CD4-positive, alpha-beta T cell treated with Interleukin-2 at 100 ng/mL for 4 hours (primary cell): ENCODE data around the gene DNER.

ENCODE experiments used
- DNase-seq: peaks from one replicate; pipeline ENCODE4 v3.0.0-alpha.2; 2020; ENCODE audit warnings: low spot score

Gene DNER

DNA sequence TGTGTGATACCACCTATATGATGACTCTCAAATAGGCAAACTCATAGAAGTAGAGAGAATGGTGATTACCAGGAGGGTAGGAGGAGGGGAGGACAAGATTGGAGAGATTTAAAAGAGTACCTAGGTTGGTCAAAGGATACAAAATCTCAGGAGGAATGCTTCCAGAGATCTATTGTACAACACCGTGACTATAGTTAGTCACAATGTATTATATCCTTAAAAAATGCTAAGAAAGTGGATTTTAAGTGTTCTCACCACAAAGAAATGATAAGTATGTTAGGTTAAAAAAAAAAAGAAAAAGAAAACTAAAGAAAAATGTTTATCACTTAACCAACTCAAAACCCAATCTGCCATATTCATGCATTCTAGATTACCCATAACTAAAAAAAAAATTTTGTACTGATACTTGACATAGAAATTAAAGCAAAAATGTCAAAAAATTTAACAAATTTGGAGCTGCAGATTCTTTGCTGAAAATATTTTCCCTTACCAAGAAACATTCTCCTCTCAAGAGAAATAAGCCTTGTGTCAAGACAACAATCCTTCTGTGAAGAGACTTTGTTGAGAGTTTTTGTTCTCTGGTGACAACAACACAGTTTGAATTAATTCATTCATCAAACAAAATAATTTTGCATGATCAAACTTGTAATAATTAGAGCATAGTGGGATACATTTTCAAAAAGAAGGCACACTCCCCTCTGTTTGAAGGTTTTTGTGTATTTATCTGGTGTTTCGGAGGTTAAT lies 213.1 kb downstream of the DNER start:
- no peak for DNase-seq

DNA sequence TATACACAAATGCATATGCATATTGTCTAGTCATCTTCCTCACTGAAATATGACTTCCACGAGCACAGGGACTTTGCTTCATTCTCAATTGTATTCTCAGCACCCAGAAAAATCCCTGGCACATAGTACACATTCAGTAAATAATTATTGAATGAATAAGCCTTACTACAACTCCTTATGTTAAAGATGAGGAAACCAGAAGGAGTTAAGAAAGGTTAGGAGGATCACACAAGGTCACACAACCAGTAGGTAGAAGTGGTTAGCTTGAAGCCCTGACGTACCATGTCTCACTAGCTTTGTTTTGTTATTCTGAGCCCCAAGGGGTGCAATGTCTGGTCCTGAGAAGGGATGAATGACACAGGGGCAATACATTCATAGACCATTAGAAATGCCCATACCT lies 222.3 kb downstream of the DNER start:
- no peak for DNase-seq

DNA sequence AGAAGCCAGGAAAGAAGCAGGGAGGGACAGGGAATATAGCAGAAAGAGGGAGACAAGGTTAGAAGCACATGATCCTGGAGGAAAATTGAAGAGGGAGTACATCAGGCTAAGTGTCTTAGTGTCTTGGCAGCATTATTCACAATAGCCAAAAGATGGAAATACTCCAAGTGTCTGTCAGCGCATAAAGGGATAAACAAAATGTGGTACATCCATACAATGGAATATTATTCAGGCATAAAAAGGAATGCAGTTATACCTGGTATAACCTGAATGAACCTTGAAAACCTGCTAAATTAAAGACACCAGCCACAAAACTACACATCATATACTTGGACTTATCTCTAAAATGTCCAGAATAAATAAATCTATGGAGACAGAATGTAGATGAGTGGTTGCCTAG lies 224.2 kb downstream of the DNER start:
- DNase-seq, result no peak

DNA sequence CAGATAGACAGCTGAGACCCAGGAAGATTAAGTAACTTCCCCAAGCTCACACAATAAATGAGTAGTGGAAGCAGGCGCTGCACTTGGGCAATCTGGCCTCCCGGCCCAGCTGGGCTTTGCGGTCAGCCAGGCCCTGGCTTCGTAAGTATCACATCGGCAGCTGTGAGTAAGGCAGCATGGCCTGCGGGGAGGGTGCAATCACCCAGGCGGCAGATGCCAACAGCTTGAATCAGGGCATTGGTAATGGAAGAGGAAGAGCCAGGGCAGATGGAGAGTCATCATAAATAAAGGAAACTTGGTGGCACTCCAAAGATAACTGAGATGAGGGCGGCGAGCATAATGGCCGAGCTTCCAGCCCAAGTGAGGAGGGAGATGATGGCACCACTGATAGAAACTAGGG lies 225.3 kb downstream of the DNER start:
- DNase-seq, result no peak

DNA sequence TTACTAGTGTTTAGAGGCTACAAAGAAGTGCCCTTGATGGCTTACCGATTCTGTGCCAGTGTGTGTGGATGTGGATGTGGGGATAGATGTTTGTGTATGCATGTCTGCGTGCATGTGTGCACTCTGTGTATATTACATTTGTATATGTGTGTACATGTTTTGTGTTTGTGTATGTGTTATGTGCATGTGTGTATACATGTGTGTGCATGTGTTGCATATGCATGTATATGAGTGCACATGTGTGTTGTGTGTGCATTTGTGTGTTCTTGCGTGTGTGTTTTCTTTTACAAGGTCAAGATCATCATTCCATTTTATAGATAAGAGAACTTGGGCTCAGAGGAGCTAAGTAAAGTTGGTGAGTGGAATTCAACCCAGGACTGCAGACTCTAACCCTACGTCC lies 226.1 kb downstream of the DNER start:
- no peak for DNase-seq

DNA sequence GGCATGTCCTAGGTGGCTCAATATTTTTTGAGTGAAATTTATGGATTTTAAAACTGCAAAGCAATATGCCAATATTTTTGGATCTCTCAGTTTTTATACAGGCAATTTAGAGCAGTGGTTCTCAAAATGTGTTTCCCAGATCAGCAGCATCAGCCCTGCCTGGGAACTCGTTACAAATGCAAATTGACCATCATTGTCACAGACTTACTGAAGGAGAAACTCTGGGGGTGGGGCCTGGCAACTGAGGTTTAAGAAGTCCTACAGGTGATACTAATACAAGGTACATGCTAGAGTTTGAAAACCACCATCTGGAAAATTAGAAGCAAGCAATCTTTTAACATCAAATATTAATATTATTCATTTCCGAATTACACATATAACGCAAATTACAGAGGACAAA lies 227.7 kb downstream of the DNER start:
- no peak for DNase-seq

DNA sequence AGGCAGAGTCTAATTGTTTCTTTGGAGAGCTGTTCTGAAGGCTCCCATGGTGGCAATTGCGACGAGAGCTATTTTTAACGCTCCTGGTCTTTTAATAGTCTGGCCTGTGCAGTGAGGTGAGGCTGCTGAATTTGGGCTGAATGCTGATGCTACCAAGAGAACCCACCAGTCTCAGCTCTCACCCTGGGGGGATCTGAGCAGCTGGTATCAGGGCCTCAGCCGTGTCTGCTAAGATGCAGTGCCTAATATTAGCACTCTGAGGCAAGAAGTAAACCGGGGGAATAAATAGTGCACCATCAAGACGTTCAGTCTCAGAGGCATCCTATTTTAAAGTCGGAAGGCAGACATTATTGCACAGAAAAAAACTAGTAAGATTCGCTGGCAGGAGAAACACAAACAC lies 228.5 kb downstream of the DNER start:
- DNase-seq, result no peak

DNA sequence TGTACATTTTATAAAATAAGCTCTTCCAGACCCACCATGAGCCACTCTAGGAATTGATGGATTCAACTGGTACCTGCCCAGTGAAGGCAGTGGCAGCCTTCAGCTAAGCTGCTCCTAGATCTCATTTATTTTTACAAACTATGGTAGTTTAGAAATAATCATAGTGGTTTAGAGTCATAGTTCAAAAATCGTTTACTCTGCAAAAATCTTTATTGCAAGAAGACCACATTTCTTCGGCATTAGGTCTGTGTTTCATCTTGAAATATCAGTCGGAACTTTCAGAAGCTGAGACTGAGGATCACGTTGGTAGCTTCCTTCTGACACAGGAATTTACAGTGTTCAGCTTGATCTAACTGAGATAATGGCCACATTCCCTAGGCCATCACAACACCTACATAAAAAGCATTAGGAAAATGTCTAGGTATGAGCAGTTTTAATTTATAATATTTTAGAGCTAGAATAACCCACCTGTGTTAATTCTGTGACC lies 237.0 kb downstream of the DNER start:
- DNase-seq, result no peak

DNA sequence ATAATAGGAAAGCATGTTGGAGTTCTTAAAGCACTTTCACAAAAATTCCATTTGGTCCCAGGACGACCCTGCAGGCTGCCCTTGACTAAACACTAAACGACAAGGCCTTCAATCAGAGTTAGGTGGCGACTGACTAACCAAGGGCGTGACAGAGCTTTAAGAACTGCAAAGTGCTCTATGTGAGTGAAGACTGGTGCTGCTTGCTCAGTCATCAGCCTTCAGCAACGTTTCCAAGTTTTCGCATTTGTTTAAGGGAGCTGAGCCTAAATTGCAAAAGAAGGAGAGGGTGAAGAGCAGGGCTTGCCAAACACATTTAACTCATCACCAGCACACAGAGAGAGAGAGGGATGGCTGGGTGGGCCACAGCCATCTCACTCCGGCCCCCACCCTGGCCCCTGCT lies 238.6 kb downstream of the DNER start:
- no peak for DNase-seq

DNA sequence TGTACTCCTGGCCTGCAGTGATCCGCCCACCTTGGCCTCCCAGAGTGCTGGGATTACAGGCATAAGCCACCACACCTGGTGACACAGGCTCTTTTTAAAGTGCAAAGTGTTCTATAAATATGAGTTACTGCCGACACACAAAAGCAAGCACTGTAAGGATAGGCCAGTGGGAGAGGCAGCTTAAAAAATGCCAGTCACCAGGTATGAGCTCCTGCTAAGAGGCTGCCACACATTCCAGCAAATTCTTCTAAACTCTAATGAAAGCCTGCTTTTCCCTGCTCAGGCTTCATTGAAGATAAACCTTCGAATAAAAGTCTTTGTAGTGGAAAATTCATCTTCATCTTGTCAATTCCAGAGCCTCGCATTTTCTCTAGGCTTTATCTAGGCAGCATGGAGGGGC lies 240.2 kb downstream of the DNER start:
- DNase-seq, result no peak

DNA sequence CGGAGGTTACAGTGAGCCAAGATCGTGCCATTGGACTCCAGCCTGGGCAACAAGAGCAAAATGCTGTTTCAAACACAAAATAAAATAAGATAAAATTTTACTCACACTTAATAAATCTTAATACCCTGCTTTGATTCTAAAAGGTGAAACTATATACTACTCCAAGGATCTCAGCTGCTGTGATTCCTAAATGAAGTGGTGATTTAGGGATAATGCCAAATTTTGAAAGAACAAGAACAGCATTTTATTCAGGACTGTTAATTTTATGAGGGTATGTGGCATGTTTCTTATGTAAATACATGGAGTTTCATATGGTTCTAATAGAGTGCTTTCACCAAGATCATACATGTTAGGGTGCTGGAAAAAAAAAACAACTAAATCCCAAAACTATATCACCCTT lies 243.6 kb downstream of the DNER start:
- no peak for DNase-seq

DNA sequence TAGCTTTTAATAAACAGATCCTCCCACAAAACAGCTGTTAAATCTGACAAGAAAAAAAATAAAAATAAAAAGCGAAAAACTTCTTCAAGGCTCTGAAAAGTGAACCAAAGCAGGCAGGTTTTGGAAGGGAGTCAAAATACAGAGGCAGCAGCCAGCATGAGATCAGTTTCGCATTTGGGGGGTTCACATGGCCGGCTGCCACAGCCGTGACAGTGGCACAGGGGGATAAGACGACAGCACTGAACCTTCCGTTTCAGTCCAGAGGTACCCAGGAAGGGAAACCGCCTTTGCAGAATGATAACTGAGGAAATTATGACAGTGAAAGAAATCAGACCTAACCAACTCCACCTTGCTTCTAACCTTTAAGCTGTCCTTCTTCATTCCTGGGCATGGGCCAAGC lies 246.6 kb downstream of the DNER start:
- DNase-seq, result no peak

DNA sequence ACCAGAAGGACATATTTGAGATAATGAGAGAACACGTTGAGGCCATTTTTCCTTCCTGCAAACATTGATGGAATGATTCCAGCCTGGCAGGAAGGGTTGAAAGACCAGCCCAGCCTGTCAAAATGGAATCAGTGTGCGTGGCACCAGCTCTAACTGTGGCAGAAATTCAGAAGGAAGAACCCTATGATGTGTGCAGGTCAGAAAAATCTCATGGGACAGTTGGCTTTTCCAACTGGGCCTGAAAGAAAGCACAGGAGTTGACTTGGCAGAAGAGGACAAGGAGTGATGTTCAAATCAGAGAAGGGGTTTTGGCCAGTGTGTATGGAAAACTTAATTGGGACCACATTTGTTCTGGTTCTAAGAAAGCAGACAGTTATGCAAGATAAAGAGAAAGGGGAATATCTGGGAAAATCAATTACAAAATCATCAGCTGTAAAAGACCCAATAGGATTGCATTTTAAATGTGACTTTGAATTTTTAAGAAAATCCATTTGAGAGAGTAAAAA lies 250.5 kb downstream of the DNER start:
- DNase-seq, result no peak

DNA sequence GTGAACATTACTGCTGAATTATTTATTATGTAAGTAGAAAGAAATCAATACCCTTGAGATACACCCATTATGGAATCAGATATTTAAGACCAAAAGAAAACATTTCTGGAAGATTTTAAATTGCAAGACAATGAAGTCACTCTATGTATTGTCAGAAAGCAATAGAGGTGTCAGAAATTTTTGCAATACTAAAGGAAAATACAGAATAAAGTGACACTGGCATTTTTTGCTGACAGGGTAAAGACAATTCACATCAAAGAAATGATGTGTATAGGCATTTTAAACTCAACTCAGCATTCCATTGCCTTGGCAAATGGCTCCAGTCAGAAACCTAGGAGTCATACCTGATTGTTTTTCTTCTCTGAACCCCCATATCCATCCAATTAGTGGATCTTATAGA lies 252.2 kb downstream of the DNER start:
- DNase-seq, result no peak

DNA sequence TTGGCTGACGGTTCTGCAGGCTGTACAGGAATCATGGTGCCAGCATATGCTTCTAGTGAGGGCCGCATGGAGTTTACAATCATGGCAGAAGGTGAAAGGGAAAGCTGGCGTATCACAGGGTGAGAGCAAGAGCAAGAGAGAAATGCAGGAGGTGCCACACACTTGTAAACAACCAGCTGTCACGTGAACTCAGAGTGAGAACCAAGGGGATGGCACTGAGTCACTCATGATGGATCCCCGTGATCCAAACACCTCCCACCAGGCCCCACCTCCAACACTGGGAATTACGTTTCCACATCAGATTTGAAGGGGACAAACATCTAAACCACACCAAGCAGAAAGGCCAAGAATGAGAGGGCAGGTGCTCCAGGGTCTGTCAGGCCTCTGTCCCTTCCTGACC lies 258.3 kb downstream of the DNER start:
- DNase-seq, result no peak

DNA sequence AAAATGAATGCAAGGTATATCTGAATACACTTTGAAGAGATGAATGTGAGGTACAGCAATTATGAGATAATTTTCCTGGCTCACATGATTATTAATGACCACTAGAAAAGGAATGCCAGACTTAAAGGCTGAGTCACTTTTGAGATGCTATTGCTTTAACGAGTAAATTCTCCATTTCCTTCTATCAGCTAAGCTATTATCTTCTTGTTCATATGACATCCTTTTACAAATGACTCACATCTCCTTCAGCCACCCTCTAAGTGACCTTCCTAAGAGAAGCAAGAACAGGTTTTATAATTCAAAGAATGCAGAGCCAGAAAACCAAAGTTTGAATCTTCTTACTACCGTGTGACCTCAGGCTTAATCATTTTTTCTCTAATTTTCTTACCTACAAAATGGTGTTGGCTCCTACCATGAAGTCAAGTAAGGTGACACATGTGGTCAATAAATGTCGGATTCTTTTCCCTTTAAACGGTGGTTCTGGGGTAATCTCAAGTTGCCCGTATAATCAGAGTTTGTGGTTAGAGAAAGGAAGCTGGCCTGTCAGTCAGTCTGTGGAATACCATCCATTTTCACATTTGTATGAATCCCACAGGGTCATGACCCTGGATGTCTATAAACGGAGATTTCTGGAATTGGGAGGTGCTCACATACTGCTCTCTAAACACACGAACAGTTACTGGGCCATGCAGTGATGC lies 259.3 kb downstream of the DNER start:
- no peak for DNase-seq

DNA sequence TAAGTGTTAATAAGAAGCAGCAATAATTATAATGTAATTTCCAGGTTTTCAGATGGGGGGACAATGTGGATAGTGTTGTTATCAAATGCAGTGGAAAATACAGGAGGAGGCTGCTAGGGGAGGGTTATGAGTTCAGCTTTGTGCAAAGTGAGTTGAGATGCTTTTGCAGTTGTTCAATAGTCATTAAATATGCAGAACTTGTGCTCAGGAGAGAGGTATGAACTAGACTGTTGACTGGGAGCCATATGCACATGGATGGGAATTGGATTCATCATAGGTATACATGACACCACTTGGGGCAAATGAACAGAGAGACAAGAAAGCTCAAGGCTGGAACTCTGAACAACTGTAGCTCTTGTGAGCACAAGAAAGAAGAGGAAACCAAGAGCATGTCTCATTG lies 261.1 kb downstream of the DNER start:
- no peak for DNase-seq

DNA sequence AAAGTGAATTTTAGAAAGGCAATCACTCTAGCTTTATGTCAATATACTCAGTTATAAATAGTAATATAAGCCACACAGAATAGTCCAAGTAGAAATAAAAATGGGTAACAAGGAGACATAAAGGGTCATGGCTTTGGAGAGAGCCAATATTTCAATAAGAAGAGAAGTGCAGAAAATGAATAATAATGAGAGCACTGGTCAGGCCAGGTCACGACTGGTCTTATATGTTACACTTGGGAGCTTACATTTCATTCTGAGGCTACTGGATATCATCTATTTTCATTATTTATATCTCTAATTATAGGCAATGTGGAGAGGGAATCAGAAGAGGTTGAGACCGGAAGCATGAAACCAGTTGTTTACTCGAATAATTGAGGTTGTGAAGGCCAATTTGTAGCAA lies 262.5 kb downstream of the DNER start:
- no peak for DNase-seq

DNA sequence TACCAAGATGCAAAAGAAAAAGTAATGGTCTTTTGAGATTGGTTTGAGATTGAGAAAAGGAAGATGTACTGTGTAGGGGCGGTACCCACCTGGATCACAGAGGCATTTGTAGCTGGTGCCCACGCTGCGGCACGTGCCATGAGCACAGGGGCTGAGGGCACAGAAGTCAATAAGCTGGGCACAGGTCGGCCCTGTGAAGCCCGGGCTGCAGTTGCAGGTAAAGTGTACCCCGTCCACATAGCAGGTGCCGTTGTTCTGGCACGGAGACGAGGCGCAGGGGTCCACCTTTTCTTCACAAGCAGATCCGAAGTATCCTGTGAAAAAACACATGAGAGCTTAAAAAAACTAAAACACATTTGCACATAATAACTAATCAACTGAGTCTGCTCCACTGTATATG lies 267.1 kb downstream of the DNER start:
- DNase-seq, result no peak

DNA sequence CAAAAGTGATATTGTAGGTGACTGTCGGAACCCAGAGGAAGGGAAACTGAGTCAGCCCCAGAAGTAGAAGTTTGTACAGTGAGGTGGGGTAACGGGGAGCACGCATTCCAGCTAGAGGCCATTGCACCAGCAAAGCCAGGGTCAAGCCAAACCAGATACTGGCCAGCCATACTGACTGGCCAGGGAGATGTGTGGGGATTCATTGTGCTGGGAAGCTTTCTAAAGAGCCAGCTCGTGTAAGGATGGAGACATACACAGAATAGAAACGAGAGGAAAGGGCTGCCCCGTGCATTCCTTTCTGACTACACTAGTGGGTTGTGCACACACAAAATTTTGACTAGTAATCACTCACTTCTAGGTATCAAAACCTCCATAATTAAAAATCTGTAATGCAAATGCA lies 268.0 kb downstream of the DNER start:
- DNase-seq, result no peak

DNA sequence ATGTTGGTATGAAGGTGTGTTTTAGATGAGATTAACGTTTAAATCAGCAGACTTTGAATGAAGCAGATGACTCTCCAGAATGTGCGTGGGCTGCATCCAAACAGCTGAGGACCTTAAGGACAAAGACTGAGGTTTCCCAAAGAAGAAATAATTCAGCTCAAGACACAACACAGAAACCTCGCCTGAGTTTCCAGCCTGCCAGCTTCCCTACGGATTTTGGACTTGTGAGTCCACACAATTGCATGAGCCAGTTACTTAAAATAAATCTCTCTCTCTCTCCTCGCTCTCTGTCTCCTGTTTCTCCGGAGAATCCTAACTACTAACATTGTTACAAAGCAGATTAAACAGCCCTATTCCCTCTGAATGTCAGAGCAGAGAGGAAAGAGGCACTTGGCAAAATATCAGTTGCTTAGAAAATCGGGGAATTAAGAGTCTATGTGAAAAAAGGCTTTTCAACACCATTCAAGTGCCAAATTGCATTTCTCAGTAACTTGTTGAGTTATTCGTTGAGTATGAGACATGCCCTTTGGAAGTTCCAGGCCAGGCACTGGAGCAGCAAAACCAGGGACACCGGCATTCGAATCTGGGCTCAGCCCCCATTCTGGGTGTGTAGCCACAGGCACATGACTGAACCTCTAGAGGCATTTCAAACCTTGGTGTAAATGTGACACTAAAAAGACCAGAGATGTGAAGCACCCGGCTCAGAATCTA lies 268.7 kb downstream of the DNER start:
- DNase-seq, result no peak

DNA sequence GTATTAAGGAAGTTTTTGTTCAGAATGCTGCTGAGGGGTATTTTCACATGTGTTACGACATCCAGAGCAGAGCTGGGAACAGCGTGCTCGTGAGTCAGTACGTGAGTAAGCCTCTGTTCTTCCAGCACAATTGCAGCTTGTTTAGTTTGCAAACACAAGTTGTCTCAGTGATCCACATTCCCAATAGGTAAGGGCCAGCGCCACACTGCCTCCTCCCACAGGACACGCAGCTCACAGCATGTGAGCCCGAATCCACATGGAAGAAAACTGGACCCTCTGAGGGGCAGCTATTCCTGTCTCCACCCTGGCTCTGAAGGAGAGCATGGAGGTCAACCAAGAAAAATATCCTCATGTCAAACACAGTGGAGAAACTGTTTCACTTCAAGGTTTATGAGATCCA lies 269.3 kb downstream of the DNER start:
- no peak for DNase-seq
